PC-3 (cell line): ENCODE results near the gene FBXW4. TPM values are rescaled to one million over a fixed set of nuclear protein-coding genes. Genes with fewer than 3 reads are reported as not detected.

ENCODE experiments used
- ATAC-seq: fragments of 200-7000 bp; cut with Tn5 transposase; 2 replicates; pipeline ENCODE4 v1.9.1; 2020; ENCODE audit warnings: mild to moderate bottlenecking, moderate library complexity
- BruUV-seq: library from RNA; stranded (reverse); fragments of 400-500 nt; replicated peaks from 2 replicates; lab custom pipeline; 2021; lab: Mats Ljungman, UMichigan
- CTCF ChIA-PET: fragments of 300-600 bp; sonication (Branson Sonifier 250); formaldehyde crosslinking; loops from one replicate; lab custom pipeline; 2022; ENCODE audit warnings: antibody characterized with exemption; lab: Charles Lee
- POLR2A ChIA-PET: fragments of 300-600 bp; sonication (Branson Sonifier 250); formaldehyde crosslinking; loops from one replicate; lab custom pipeline; 2022; ENCODE audit warnings: antibody characterized with exemption; ENCODE audit not compliant: unreplicated experiment; lab: Charles Lee
- DNase-seq: peaks from one replicate; pipeline ENCODE4 v3.0.0-alpha.2; 2015
- H2AFZ ChIP-seq: fragments of 300-600 bp; sonication (generic); 2 replicates; pipeline ENCODE4 v1.6.0; 2016; ENCODE audit warnings: antibody characterized with exemption, low read length
- H3F3A ChIP-seq: fragments of 300-600 bp; sonication (generic); one replicate; pipeline ENCODE4 v1.6.0; 2017; ENCODE audit warnings: antibody characterized with exemption, low read length, control low read depth, mild to moderate bottlenecking; ENCODE audit not compliant: unreplicated experiment
- H3K27ac ChIP-seq: fragments of 300-600 bp; sonication (generic); 2 replicates; pipeline ENCODE4 v1.5.1; 2016; ENCODE audit warnings: mild to moderate bottlenecking, low read length
- H3K27me3 ChIP-seq: fragments of 300-600 bp; sonication (generic); 2 replicates; pipeline ENCODE4 v1.6.1; 2016; ENCODE audit warnings: low read length, mixed read lengths
- H3K36me3 ChIP-seq: fragments of 300-600 bp; sonication (generic); 2 replicates; pipeline ENCODE4 v1.6.1; 2016; ENCODE audit warnings: low read depth, mixed run types, low read length, mixed read lengths
- H3K4me1 ChIP-seq: fragments of 300-600 bp; sonication (generic); 2 replicates; pipeline ENCODE4 v1.5.1; 2016; ENCODE audit warnings: low read length; ENCODE audit not compliant: insufficient read depth
- H3K4me2 ChIP-seq: fragments of 300-600 bp; sonication (generic); 2 replicates; pipeline ENCODE4 v1.6.0; 2016; ENCODE audit warnings: low read length
- H3K4me3 ChIP-seq: fragments of 300-600 bp; sonication (generic); 2 replicates; pipeline ENCODE4 v1.5.1; 2016; ENCODE audit warnings: mild to moderate bottlenecking, low read length, mixed read lengths
- H3K79me2 ChIP-seq: fragments of 300-600 bp; sonication (generic); 2 replicates; pipeline ENCODE4 v1.6.1; 2017; ENCODE audit warnings: low read length, mixed read lengths
- H3K9ac ChIP-seq: fragments of 300-600 bp; sonication (generic); 2 replicates; pipeline ENCODE4 v1.6.0; 2016; ENCODE audit warnings: mild to moderate bottlenecking, low read length
- H3K9me2 ChIP-seq: fragments of 300-600 bp; sonication (generic); replicated peaks from 2 replicates; pipeline ENCODE4 v1.6.1; 2016; ENCODE audit warnings: mixed run types, low read length, mixed read lengths
- H3K9me3 ChIP-seq: fragments of 300-600 bp; sonication (generic); 2 replicates; pipeline ENCODE4 v1.6.1; 2016; ENCODE audit warnings: low read length, mixed read lengths
- H4K20me1 ChIP-seq: fragments of 300-600 bp; sonication (generic); 2 replicates; pipeline ENCODE4 v1.6.1; 2016; ENCODE audit warnings: low read length, mixed read lengths
- EZH2 ChIP-seq: fragments of 300-600 bp; sonication (generic); IDR thresholded peaks from one replicate; pipeline ENCODE4 v1.6.1; 2017; ENCODE audit warnings: antibody characterized with exemption, mild to moderate bottlenecking, low read length; ENCODE audit not compliant: unreplicated experiment
- EZH2phosphoT487 ChIP-seq: fragments of 300-600 bp; sonication (generic); IDR thresholded peaks from 2 replicates; pipeline ENCODE4 v1.6.1; 2018; ENCODE audit warnings: mild to moderate bottlenecking, antibody characterized with exemption, low read length, borderline replicate concordance
- intact Hi-C: fragments of 100-400 bp; cut with micrococcal nuclease; formaldehyde crosslinking; loops from 2 replicates; pipeline ENCODE4 v1.9.0; 2023
- total RNA-seq: library from RNA; depleted of rRNA; stranded (reverse); fragments of >200 nt; gene quantifications from 2 replicates; pipeline ENCODE4 v1.2.3, GENCODE V29; 2014
- TF ChIP-seq, protein P1 (sequence below): fragments of 300-600 bp; sonication (generic); conservative IDR thresholded peaks from 2 replicates; pipeline ENCODE4 v1.5.1; 2017; ENCODE audit warnings: antibody characterized with exemption, low read depth, mild to moderate bottlenecking, low read length

The FBXW4 gene
- total RNA-seq, 1 experiment from 2014 or later, result 18.8 TPM

DNA sequence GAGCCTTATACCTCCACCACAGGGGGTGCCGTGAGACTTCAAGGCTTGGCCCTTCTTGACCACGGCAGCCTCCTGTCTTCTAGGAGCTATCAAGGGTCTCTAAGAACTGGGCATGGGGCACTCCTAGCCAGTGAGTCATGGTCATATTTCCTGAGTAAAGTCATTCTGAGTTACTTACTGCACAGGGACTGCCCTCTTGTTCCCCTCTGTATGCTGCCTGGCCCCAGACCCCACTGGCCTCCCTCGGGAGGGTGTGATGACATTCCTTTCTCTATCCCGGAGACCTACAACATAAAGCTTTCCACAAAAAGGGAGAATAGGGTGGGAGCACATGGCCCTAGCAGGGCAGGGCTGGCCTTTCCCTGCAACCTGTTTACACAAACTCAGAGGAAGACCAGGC, 85.5 kb downstream of the FBXW4 start:
- Histone ChIP-seq H3K9me2 (no peaks in the 10 kb centered on the region), H3K36me3 (no peaks in the 10 kb centered on the region), H2AFZ (no peak overlapping the region), H3K4me1 (no peaks in the 10 kb centered on the region), H3K4me2 (no peak overlapping the region), H3K9ac (no peak overlapping the region), H3K9me3 (no peaks in the 10 kb centered on the region), H3K27me3 (no peaks in the 10 kb centered on the region), H3K79me2 (no peaks in the 10 kb centered on the region), H3F3A (no peaks in the 10 kb centered on the region), H4K20me1 (no peaks in the 10 kb centered on the region), H3K27ac (no peak overlapping the region), H3K4me3 (no peak overlapping the region)
- CTCF ChIA-PET, result no interaction called here
- ATAC-seq (no peak), DNase-seq (no peak)
- intact Hi-C loops, result loop anchor here (10.0 kb wide), 1 partner anchor 465 kb away; no protein-coding TSS in a partner anchor
- POLR2A ChIA-PET, result no interaction called here
- no peak for TF ChIP-seq EZH2
- TF ChIP-seq EZH2phosphoT487, result no peak
- TF ChIP-seq, protein P1, sequence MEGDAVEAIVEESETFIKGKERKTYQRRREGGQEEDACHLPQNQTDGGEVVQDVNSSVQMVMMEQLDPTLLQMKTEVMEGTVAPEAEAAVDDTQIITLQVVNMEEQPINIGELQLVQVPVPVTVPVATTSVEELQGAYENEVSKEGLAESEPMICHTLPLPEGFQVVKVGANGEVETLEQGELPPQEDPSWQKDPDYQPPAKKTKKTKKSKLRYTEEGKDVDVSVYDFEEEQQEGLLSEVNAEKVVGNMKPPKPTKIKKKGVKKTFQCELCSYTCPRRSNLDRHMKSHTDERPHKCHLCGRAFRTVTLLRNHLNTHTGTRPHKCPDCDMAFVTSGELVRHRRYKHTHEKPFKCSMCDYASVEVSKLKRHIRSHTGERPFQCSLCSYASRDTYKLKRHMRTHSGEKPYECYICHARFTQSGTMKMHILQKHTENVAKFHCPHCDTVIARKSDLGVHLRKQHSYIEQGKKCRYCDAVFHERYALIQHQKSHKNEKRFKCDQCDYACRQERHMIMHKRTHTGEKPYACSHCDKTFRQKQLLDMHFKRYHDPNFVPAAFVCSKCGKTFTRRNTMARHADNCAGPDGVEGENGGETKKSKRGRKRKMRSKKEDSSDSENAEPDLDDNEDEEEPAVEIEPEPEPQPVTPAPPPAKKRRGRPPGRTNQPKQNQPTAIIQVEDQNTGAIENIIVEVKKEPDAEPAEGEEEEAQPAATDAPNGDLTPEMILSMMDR, result no peak
- no TSS peak for BruUV-seq

- DNase-seq, result no peak
- H3K4me2 ChIP-seq, result no peak overlapping the region
- no peak overlapping the region for H3K9ac ChIP-seq
- H4K20me1 ChIP-seq, result no peaks in the 10 kb centered on the region
- ChIA-PET CTCF (no interaction called here), POLR2A (no interaction called here)
- H3K9me3 ChIP-seq, result no peaks in the 10 kb centered on the region
- no peaks in the 10 kb centered on the region for H3K79me2 ChIP-seq
- ATAC-seq, result no peak
- TF ChIP-seq, protein P1, result no peak
- TF ChIP-seq EZH2phosphoT487, result no peak
- TF ChIP-seq EZH2, result no peak
- no peaks in the 10 kb centered on the region for H3F3A ChIP-seq
- no peaks in the 10 kb centered on the region for H3K27me3 ChIP-seq
- no peak overlapping the region for H3K27ac ChIP-seq
- no TSS peak for BruUV-seq
- H3K4me3 ChIP-seq, result no peak overlapping the region
- H3K36me3 ChIP-seq, result no peaks in the 10 kb centered on the region
- no peaks in the 10 kb centered on the region for H3K9me2 ChIP-seq
- H3K4me1 ChIP-seq, result no peaks in the 10 kb centered on the region
- intact Hi-C loops, result loop anchor here (10.0 kb wide), 1 partner anchor 468 kb away; no protein-coding TSS in a partner anchor
- H2AFZ ChIP-seq, result no peak overlapping the region
These were observed 87.8 kb downstream of the FBXW4 start for GRCh38 chr10:101607124-101607523.

DNA sequence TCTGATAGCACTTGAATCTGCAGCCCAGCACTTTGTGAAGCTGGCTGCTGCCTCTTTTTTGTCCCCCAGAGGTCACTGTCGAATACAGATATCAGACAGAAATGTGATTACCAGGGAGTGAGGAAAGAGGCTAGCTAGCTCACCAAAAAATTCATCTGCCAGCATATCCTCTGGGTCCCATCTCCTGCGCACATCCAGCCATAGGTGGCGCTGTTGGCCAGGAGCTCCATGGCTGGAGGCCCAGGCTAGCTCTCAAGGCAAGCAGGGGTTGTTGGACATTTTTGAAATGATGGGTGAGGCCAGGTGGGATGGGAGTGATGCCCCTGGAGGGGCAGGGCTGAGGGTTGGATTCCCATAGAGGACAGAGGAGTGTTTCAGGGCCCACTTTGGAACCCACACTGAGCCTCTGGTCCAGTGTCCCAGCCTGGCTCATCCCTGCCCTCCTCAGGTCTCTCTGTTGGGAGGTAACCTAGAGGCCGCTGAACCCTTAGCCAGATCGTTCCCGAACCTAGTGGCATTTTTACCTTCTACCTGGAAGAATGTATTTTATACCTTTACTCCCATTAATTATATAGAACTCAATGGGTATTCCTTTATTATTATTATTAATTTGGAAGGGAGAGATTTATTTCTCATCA, 92.1 kb downstream of the FBXW4 start:
- Histone ChIP-seq H2AFZ (no peak overlapping the region), H3K9me3 (no peaks in the 10 kb centered on the region), H3K27me3 (no peaks in the 10 kb centered on the region), H3K36me3 (no peaks in the 10 kb centered on the region), H3K27ac (no peak overlapping the region), H3K9me2 (no peaks in the 10 kb centered on the region), H3K4me3 (no peak overlapping the region), H3K4me2 (no peak overlapping the region), H4K20me1 (no peaks in the 10 kb centered on the region), H3K79me2 (no peaks in the 10 kb centered on the region), H3F3A (no peaks in the 10 kb centered on the region), H3K9ac (no peak overlapping the region), H3K4me1 (no peaks in the 10 kb centered on the region)
- intact Hi-C loops, result loop anchor here (1.0 to 10.0 kb wide), 2 partner anchors 178 to 472 kb away; no protein-coding TSS in a partner anchor
- DNase-seq (peak; percentile 76), ATAC-seq (peak; percentile 91)
- ChIA-PET POLR2A (interaction anchor here (0.6 kb wide), 1 partner anchor 101 kb away, joined by 3 read pairs; no protein-coding TSS in a partner anchor), CTCF (interaction anchor here (0.5 to 1.7 kb wide), 11 partner anchors 13 to 481 kb away, joined by 3 to 18 read pairs (median 6); partner anchors contain the start of genes DPCD and POLL)
- TF ChIP-seq, protein P1, result peak; percentile 89
- no peak for TF ChIP-seq EZH2
- TF ChIP-seq EZH2phosphoT487, result no peak
- no TSS peak for BruUV-seq
